Measurements from ENCODE around the gene SMG7. TPM values are rescaled to one million over a fixed set of nuclear protein-coding genes. Genes with fewer than 3 reads are reported as not detected.
A peak's percentile ranks its signal among the peaks of the same experiment; 100 is the strongest.

Gene SMG7
- total and polyA plus RNA-seq, 10 of the 15 experiments (the other 5 are each of a cell fraction or from before 2014, with no cell fraction given), result 9.5 to 65.4 (median 42.7) TPM

DNA sequence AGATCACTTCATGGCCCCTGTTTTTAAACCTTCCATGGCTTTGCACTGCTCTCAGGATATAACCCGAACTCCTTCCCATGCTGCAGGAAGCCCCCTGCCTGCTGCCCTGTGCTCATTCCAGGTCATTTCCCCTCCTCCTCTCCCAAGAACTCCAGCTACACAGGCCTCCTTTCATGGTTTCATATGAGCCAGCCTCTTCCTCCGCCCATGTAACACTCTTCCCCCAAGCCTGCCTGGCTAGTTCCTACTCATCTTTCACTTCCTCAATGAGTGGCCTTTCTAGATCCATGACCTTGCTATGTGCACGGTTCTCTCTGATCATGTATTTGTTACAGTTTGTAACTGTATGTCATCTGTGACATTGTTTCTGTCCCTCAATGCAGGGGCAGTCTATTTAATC lies 121.1 kb downstream of the SMG7 start (continued):
- TF ChIP-seq CREM (IDR thresholded peaks at IDR 0.05; ENCODE audit: low read depth), result peak; percentile 64; the same call in 1 of the 2 replicates
- TF ChIP-seq, protein P1, sequence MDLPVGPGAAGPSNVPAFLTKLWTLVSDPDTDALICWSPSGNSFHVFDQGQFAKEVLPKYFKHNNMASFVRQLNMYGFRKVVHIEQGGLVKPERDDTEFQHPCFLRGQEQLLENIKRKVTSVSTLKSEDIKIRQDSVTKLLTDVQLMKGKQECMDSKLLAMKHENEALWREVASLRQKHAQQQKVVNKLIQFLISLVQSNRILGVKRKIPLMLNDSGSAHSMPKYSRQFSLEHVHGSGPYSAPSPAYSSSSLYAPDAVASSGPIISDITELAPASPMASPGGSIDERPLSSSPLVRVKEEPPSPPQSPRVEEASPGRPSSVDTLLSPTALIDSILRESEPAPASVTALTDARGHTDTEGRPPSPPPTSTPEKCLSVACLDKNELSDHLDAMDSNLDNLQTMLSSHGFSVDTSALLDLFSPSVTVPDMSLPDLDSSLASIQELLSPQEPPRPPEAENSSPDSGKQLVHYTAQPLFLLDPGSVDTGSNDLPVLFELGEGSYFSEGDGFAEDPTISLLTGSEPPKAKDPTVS (IDR thresholded peaks at IDR 0.05; ENCODE audit: low read depth, low read length), result no peak
- no peak for TF ChIP-seq MYC (IDR thresholded peaks at IDR 0.05; ENCODE audit: insufficient read depth, insufficient read length, insufficient replicate concordance, low read length, severe bottlenecking)
- TF ChIP-seq MEF2B (IDR thresholded peaks at IDR 0.05; ENCODE audit: partially characterized antibody, poor library complexity, severe bottlenecking), result peak; percentile 5
- no peak for TF ChIP-seq ZNF384 (IDR thresholded peaks at IDR 0.05; ENCODE audit: borderline replicate concordance, low read depth, low read length)
- no peak for TF ChIP-seq POLR2A (IDR thresholded peaks at IDR 0.05; ENCODE audit: low read depth, low read length)
- TF ChIP-seq TCF7 (IDR thresholded peaks at IDR 0.05; ENCODE audit: borderline replicate concordance), result no peak
- no peak for TF ChIP-seq POLR2AphosphoS2 (IDR thresholded peaks at IDR 0.05; ENCODE audit: low read depth, low read length)
- peak; percentile 95 for TF ChIP-seq IKZF1 (conservative IDR thresholded peaks at IDR 0.05)
- TF ChIP-seq NFIC (IDR thresholded peaks at IDR 0.05; ENCODE audit: low read depth, low read length), result peak; percentile 79
- TF ChIP-seq, protein P2, sequence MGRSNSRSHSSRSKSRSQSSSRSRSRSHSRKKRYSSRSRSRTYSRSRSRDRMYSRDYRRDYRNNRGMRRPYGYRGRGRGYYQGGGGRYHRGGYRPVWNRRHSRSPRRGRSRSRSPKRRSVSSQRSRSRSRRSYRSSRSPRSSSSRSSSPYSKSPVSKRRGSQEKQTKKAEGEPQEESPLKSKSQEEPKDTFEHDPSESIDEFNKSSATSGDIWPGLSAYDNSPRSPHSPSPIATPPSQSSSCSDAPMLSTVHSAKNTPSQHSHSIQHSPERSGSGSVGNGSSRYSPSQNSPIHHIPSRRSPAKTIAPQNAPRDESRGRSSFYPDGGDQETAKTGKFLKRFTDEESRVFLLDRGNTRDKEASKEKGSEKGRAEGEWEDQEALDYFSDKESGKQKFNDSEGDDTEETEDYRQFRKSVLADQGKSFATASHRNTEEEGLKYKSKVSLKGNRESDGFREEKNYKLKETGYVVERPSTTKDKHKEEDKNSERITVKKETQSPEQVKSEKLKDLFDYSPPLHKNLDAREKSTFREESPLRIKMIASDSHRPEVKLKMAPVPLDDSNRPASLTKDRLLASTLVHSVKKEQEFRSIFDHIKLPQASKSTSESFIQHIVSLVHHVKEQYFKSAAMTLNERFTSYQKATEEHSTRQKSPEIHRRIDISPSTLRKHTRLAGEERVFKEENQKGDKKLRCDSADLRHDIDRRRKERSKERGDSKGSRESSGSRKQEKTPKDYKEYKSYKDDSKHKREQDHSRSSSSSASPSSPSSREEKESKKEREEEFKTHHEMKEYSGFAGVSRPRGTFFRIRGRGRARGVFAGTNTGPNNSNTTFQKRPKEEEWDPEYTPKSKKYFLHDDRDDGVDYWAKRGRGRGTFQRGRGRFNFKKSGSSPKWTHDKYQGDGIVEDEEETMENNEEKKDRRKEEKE (IDR thresholded peaks at IDR 0.05), result no peak
- peak; percentile 92 for TF ChIP-seq DPF2 (IDR thresholded peaks at IDR 0.05)
- TF ChIP-seq HDAC2 (IDR thresholded peaks at IDR 0.05), result no peak
- TF ChIP-seq SMC3 (IDR thresholded peaks at IDR 0.05; ENCODE audit: borderline replicate concordance, low read length), result no peak
- peak; percentile 98 for TF ChIP-seq EED (IDR thresholded peaks at IDR 0.05; ENCODE audit: low read depth)
- no peak for TF ChIP-seq ASH2L (IDR thresholded peaks at IDR 0.05; ENCODE audit: borderline replicate concordance, low read depth)
- TF ChIP-seq TBL1XR1 (IDR thresholded peaks at IDR 0.05; ENCODE audit: low read depth, low read length), result no peak
- no peak for TF ChIP-seq KLF5 (IDR thresholded peaks at IDR 0.05; ENCODE audit: partially characterized antibody)
- TF ChIP-seq BACH1 (IDR thresholded peaks at IDR 0.05; ENCODE audit: borderline replicate concordance), result 0 out of 2 replicates have a peak, but pooled peaks have one; percentile 7
- TF ChIP-seq TCF3 (IDR thresholded peaks at IDR 0.05; ENCODE audit: borderline replicate concordance, insufficient read depth, low read depth, low read length), result no peak
- no peak for TF ChIP-seq CHD2 (IDR thresholded peaks at IDR 0.05; ENCODE audit: borderline replicate concordance, low read depth, low read length)
- TF ChIP-seq, protein P3, sequence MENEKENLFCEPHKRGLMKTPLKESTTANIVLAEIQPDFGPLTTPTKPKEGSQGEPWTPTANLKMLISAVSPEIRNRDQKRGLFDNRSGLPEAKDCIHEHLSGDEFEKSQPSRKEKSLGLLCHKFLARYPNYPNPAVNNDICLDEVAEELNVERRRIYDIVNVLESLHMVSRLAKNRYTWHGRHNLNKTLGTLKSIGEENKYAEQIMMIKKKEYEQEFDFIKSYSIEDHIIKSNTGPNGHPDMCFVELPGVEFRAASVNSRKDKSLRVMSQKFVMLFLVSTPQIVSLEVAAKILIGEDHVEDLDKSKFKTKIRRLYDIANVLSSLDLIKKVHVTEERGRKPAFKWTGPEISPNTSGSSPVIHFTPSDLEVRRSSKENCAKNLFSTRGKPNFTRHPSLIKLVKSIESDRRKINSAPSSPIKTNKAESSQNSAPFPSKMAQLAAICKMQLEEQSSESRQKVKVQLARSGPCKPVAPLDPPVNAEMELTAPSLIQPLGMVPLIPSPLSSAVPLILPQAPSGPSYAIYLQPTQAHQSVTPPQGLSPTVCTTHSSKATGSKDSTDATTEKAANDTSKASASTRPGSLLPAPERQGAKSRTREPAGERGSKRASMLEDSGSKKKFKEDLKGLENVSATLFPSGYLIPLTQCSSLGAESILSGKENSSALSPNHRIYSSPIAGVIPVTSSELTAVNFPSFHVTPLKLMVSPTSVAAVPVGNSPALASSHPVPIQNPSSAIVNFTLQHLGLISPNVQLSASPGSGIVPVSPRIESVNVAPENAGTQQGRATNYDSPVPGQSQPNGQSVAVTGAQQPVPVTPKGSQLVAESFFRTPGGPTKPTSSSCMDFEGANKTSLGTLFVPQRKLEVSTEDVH (IDR thresholded peaks at IDR 0.05; ENCODE audit: low read depth, partially characterized antibody), result no peak
- TF ChIP-seq ETV6 (conservative IDR thresholded peaks at IDR 0.05 in 1 of 2, IDR thresholded peaks at IDR 0.05 in 1 of 2; ENCODE audit: borderline replicate concordance in 1 of 2, low read depth in 1 of 2), result peak in 1 of 2 experiments; percentile 97; a peak in 2 of 4 replicates
- no peak for TF ChIP-seq CHD1 (IDR thresholded peaks at IDR 0.05; ENCODE audit: low read depth, low read length)

All from GM12878 (cell line).